Activated T-helper 9 cell treated with anti-CD3 and anti-CD28 coated beads, Interleukin-2, amount 50 U/mL, for 16 hours (primary cell): ENCODE results near the gene CRB2.

Source experiments
- DNase-seq: peaks from one replicate; pipeline ENCODE4 v3.0.0-alpha.2; 2020; ENCODE audit warnings: low read depth

CRB2 gene

DNA sequence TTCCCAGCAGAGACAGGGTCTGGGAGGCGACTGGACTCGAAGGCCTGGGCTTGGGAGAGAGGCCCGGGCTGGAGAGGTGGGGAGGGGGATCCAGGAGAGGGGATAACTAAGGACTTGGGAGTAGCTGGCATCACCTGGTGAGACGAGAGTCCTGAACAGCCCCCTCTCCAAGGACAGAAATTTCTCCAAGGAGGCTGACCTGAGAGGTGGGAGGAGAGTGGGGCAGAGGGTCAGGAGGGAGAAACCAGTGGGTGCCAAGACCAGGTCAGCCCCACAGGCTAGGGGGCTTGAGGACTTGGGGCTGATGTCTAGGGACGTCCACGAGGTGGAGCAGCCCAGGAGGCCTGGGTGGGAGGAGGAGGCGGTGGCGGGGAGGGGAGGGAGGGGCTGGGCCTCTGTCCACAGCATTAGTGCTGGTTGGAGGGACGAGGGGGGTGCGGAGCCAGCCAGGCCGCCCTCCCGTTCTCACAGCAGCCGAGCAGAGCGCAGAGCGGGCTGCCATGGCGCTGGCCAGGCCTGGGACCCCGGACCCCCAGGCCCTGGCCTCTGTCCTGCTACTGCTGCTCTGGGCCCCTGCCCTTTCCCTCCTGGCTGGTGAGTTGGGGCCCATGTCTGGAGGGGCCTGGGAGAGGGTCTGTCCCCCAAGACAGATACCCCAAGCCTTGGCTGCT lies at the start of gene CRB2:
TSS of gene CRB2 (plus strand) at position 437 of the 671 bp plus-strand sequence. CDS start at position 501, 64 bp downstream.
- DNase-seq, result no peak

GRCh38 chr9:123309611-123310010 lies 46.4 kb upstream of the CRB2 start:
- DNase-seq, result no peak

GRCh38 chr9:123310551-123311249 lies 45.3 kb upstream of the CRB2 start:
- DNase-seq, result no peak

DNA sequence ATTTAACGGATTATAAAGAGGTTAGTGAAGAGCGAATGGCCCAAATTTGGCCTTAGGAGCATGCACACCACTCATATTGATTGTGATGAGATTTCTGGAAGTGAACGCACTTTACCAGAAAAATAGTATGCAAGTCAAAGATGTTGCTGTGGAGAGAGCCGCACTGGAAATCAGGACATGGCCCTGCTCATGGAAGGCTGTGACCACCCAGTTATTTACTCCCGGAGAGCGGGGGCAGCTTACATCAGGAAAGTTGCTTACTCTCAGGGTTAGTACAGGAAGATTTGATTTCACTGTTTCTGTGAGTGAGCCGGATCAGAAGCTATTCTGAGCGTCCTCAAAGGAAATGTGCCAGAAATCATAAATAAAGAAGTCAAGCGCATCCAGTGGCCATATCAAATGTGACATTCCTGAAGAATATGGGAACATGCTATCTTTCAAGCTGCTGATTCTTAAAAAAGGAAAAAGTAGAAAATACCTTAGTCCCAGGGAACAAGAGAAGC lies 44.7 kb upstream of the CRB2 start:
- no peak for DNase-seq

DNA sequence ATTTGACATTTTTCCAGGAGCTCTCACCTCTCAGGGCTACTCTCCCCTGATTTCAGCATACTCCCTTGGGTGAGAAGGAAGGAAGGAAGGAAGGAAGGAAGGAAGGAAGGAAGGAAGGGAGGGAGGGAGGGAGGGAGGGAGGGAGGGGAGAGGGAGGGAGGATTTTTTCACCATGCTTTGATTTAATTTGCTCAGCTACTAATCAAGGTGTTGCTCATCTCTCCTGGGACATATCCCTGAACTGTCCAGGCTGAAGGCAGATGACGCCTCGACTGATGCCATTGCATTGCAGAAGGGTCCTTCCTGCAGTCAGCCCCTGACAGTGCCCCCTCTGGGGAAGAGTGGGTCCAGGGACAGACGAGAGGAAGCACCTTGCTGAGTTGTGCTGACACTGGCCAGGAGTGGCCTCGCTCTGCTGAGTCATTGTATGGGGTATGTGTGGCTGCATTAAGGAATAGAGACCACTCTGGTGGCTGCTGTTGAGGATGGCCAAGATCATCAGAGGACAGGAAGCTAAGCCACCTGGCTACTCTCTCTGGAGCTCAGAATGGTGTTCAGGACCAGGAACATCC lies 43.6 kb upstream of the CRB2 start:
- DNase-seq, result no peak

- no peak for DNase-seq
Measured at GRCh38 chr9:123314617-123315016, 41.4 kb upstream of the CRB2 start.

DNA sequence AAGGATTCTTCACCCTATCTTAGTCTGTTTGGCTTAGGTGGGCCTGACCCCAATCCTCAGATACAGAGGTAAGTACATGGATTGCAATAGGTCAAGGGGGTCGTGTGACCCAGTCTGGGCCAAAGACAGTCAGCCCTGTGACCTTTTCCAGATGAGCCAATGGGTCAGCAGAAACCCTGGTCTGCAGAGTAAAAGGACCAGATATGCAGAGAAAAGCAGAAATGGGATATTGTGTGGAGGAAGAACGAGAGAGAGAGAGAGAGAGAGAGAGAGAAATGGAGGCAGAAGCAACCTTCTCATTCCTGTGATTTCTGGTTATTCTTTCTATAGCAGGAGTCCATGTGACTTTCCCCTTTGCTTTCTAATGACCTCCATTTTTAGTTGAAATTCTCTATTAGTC lies 40.4 kb upstream of the CRB2 start:
- no peak for DNase-seq

DNA sequence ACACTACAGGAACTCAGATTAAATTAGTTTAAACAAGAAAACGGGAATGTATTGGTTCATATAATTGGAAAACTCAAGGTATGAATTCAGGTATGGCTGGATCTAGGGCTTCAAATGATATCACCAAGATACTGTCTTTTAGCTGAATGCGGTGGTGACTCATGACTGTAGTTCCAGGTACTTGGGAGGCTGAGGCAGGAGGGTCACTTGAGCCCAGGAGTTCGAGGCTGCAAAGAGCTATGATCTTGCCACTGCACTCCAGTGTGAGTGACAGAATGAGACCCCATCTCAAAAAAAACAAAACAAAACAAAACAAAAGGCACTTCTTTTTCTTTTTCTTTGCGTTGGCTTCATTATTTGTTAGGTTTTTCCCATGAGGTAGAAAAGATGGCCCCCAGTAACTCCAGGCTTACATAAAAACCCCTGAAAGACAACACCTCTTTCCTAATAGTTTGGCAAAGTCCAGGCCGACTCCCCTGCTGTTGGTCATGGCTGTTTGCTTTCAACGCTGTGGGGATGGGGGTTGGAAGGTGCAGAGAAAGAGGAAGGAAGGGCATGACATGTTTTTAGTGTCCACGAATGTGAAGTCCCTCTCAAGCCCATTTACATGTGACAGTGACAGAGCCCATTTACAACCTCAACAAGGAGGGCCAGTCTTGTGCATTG lies 39.8 kb upstream of the CRB2 start:
- no peak for DNase-seq

- no peak for DNase-seq
Measured at GRCh38 chr9:123318202-123318601, 37.8 kb upstream of the CRB2 start.

GRCh38 chr9:123318961-123319421 lies 37.0 kb upstream of the CRB2 start:
- no peak for DNase-seq

DNA sequence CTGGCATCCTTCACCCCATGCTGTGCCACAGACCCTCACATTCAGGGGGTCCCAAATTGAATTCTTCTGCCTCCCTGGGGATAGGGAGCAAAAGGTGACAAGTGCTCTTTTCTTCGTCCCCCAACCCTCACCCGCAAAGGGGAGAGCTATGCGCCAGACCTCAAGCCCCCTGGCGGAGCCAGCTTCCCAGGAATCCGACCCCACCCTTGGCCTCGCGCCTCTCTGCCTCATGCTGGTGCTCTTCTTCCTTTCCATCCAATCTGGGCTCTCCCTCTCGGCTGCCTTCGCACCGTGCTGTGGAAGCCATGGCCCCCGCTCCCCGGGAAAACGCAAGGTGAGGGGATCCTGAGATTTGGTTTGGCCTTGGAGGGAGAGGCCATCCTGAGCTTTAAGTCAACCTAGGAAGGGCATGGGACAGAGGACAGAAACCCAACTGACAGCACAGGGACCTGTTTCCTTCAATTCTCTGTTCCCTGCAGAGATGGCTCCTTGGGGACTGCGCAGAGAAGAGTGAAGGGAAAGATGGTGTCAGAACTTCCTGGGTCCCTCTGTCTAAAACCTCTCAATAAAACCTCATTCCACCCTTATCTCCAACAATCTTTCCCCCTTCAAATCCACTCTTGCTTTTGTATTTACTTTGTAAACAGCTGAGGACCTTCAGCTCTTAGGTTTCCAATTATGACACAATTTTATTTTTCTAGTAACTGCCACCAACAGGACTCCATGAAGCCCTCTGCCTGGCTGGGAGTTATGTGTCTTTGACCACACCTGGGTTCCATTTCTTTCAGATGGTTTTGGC lies 36.3 kb upstream of the CRB2 start:
- DNase-seq, result no peak

DNA sequence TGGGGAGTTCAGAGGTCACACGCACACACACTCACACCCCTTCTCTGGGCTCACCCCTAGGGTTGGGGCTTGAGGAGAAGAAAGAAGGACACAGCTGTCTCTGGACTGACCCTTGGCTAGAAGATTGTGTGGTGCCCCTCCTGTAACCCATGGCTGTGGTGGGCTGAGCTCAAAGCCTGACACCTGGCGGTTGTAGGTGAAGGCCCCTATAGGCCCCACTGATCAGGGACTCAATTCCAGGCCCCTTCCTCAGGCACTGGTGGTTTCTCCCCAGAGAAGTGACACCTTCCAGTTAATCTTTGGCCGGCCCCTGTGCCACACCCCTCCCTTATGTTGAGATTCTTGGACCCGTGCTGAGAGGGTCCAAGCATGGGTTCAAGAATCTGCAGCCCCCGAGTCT lies 35.2 kb upstream of the CRB2 start:
- no peak for DNase-seq

GRCh38 chr9:123321616-123322272 lies 34.3 kb upstream of the CRB2 start:
- no peak for DNase-seq

DNA sequence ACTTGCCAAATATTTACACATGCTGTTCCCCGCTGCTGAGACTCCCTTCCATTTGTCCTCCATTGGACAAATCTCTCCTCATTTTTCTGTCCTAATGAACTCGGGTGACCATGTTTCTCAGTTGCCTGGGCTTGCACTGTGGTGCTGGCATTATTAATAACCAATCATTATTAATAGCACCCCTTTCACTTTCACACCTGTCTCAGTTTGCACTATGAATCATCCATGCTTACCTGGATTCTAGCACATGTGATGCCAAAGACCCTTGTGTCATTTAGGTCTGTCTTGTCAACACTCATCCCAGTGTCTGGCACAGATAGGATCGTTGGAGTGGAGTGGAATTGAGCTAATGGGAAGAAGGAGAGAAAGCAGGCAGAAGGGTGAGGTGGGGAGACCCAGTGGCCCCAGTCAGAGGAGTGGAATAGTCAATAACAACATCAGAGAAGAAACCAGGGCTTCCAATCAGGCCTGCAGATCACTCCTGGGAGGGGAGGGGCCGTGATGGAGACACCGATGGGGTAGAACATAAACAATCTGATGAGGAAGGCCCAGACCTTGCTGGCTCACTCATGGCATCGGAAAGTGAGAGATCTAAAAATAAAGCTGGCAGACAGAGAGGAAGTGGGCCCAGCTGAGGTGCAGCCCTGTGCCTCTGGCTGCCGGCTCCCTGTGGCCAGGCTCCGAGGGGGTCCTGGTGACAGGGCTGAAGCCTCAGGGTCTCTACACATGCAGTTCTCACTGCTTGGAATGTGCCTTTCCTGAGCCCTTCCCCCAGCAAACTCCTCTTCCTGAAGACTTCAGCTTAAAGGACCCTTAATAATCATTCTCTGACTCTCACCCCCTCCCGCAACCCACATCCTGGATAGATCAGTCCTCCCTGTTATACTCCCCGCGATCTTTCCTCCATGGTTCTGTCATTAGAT lies 33.5 kb upstream of the CRB2 start:
- DNase-seq, result peak; percentile 11

DNA sequence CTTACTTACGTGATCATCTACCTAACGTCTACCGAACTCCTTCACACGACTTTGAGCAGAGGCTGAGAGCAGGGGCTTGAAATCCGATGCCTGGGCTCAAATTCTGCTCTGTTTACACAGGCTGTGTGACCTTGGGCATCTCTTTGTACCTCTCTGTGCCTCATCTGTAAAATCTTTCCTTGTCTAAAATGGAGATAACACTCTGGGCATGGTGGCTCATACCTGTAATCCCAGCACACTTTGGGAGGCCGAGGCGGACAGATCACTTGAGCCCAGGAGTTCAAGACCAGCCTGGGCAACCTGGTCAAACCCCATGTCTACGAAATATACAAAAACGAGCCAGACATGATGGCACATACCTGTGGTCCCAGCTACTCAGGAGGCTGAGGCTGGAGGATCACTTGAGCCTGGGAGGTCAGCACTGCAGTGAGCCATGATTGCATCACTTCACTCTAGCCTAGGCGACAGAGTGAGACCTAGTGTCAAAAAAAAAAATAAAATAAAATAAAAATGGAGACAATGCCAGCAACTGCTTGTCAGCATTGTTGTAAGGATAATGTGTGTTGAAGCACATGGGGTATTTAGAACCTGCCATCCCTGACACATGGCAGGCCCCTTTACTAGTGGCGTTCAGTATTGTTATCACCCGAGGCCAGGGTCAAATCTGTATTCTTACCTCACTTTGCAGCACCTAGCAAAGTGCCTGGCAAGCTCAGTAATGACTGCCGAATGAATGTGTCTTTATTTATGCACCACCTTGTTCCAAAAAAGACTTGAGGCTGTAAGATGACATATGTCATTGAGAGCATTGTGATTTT lies 32.6 kb upstream of the CRB2 start:
- DNase-seq, result no peak

GRCh38 chr9:123324767-123325183 lies 31.2 kb upstream of the CRB2 start:
- DNase-seq, result no peak

- no peak for DNase-seq
Measured at GRCh38 chr9:123326187-123326586, 29.8 kb upstream of the CRB2 start.

- no peak for DNase-seq
Measured at GRCh38 chr9:123326662-123327093, 29.3 kb upstream of the CRB2 start.

DNA sequence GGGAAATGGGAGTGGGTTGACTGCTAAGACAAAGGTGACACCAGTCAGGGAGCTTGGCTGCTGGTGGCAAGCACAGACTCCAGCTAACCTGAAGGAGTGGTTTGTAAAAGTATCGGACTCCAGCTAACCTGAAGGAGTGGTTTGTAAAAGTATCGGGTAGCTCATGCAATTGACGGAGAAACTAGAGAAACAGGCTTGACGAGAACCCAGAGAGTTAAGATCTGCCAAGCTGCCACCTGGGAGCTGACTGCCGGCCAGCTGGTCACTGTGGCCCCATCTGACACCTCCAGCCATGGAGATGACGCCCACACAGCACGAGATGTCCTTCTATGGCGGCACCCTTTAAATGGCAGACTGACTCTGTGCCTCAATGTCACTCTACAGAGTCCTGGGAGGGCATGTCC lies 28.3 kb upstream of the CRB2 start:
- DNase-seq, result no peak
